KMS-11 (cell line): ENCODE results near the gene SNRNP27.

Experiments
- H2AFZ ChIP-seq: fragments of 200-600 bp; sonication (generic); 2 replicates; pipeline ENCODE4 v1.6.1; 2016; ENCODE audit warnings: antibody characterized with exemption, mixed run types, low read depth
- H3K27ac ChIP-seq: fragments of 200-600 bp; sonication (generic); 2 replicates; pipeline ENCODE4 v1.6.1; 2016; ENCODE audit warnings: mild to moderate bottlenecking, mixed run types
- H3K27me3 ChIP-seq: fragments of 200-600 bp; sonication (generic); 2 replicates; pipeline ENCODE4 v1.6.1; 2017; ENCODE audit warnings: mild to moderate bottlenecking, low read depth, mixed run types, moderate library complexity; ENCODE audit not compliant: insufficient read depth
- H3K36me3 ChIP-seq: fragments of 200-600 bp; sonication (generic); 2 replicates; pipeline ENCODE4 v1.6.1; 2017; ENCODE audit warnings: mild to moderate bottlenecking, mixed run types; ENCODE audit not compliant: insufficient read depth
- H3K4me1 ChIP-seq: fragments of 200-600 bp; sonication (generic); 2 replicates; pipeline ENCODE4 v1.6.1; 2016; ENCODE audit warnings: mild to moderate bottlenecking, low read depth, mixed run types; ENCODE audit not compliant: poor library complexity, severe bottlenecking
- H3K4me2 ChIP-seq: fragments of 200-600 bp; sonication (generic); 2 replicates; pipeline ENCODE4 v1.7.0; 2016; ENCODE audit warnings: mild to moderate bottlenecking, mixed run types
- H3K4me3 ChIP-seq: fragments of 200-600 bp; sonication (generic); IDR thresholded peaks from 2 replicates; pipeline ENCODE4 v1.6.1; 2017; ENCODE audit warnings: low read depth, low read length, mixed read lengths; ENCODE audit not compliant: insufficient read depth
- H3K79me2 ChIP-seq: fragments of 200-600 bp; sonication (generic); 2 replicates; pipeline ENCODE4 v1.6.1; 2016; ENCODE audit warnings: low read depth, mixed run types; ENCODE audit not compliant: insufficient read depth
- H3K9ac ChIP-seq: fragments of 200-600 bp; sonication (generic); 2 replicates; pipeline ENCODE4 v1.6.1; 2016; ENCODE audit warnings: mild to moderate bottlenecking, mixed run types
- H4K20me1 ChIP-seq: fragments of 200-600 bp; sonication (generic); 2 replicates; pipeline ENCODE4 v1.6.1; 2016; ENCODE audit warnings: mild to moderate bottlenecking, mixed run types; ENCODE audit not compliant: insufficient read depth
- CTCF ChIP-seq: fragments of 200-600 bp; sonication (generic); conservative IDR thresholded peaks from 2 replicates; pipeline ENCODE4 v1.6.1; 2017; ENCODE audit warnings: low read depth, mild to moderate bottlenecking, antibody characterized with exemption, low read length, moderate library complexity, mixed read lengths

SNRNP27 gene

GRCh38 chr2:69943000-69943842, 49.5 kb downstream of the SNRNP27 start:
- no peak for TF ChIP-seq CTCF
- H3K9ac ChIP-seq = no peak overlapping the region
- H3K36me3 ChIP-seq = no peaks in the 10 kb centered on the region
- no peak overlapping the region for H3K4me3 ChIP-seq
- H4K20me1 ChIP-seq = no peaks in the 10 kb centered on the region
- H3K79me2 ChIP-seq = no peaks in the 10 kb centered on the region
- peaks cover 9% of the 10 kb centered on the region for H3K4me1 ChIP-seq
- H3K27ac ChIP-seq = no peak overlapping the region
- H3K4me2 ChIP-seq = no peak overlapping the region
- H2AFZ ChIP-seq = no peak overlapping the region
- no peaks in the 10 kb centered on the region for H3K27me3 ChIP-seq

- no peak overlapping the region for H2AFZ ChIP-seq
- no peak overlapping the region for H3K4me2 ChIP-seq
- H3K4me3 ChIP-seq = no peak overlapping the region
- H3K27ac ChIP-seq = no peak overlapping the region
- H3K27me3 ChIP-seq = no peaks in the 10 kb centered on the region
- no peaks in the 10 kb centered on the region for H3K36me3 ChIP-seq
- no peaks in the 10 kb centered on the region for H3K79me2 ChIP-seq
- H4K20me1 ChIP-seq = no peaks in the 10 kb centered on the region
- H3K9ac ChIP-seq = no peak overlapping the region
- H3K4me1 ChIP-seq = peaks cover 9% of the 10 kb centered on the region
- TF ChIP-seq CTCF = no peak
These were observed 50.2 kb downstream of the SNRNP27 start for GRCh38 chr2:69943843-69944525.

GRCh38 chr2:69944756-69945155, 51.0 kb downstream of the SNRNP27 start:
- Histone ChIP-seq H3K4me3 (no peak overlapping the region), H4K20me1 (no peaks in the 10 kb centered on the region), H2AFZ (no peak overlapping the region), H3K27ac (no peak overlapping the region), H3K4me1 (peaks cover 9% of the 10 kb centered on the region), H3K36me3 (no peaks in the 10 kb centered on the region), H3K79me2 (no peaks in the 10 kb centered on the region), H3K9ac (no peak overlapping the region), H3K4me2 (no peak overlapping the region), H3K27me3 (no peaks in the 10 kb centered on the region)
- no peak for TF ChIP-seq CTCF

GRCh38 chr2:69945441-69945840, 51.7 kb downstream of the SNRNP27 start:
- no peak overlapping the region for H3K4me3 ChIP-seq

More at GRCh38 chr2:69945441-69945840, 51.7 kb downstream of the SNRNP27 start:
- H3K79me2 ChIP-seq = no peaks in the 10 kb centered on the region
- no peak overlapping the region for H2AFZ ChIP-seq
- H3K4me1 ChIP-seq = peaks cover 9% of the 10 kb centered on the region
- H3K36me3 ChIP-seq = no peaks in the 10 kb centered on the region
- H3K4me2 ChIP-seq = no peak overlapping the region
- no peaks in the 10 kb centered on the region for H3K27me3 ChIP-seq
- no peak for TF ChIP-seq CTCF
- no peaks in the 10 kb centered on the region for H4K20me1 ChIP-seq
- H3K9ac ChIP-seq = no peak overlapping the region
- H3K27ac ChIP-seq = no peak overlapping the region
